HG02852 (cell line): ENCODE measurements around the gene GLO1.

Experiments
- ATAC-seq: cut with Tn5 transposase; IDR thresholded peaks from one replicate; pipeline ENCODE4 v1.9.1; 2021; ENCODE audit warnings: mild to moderate bottlenecking, moderate library complexity; ENCODE audit not compliant: unreplicated experiment

GLO1 gene

GRCh38 chr6:38631186-38631783, 71.7 kb downstream of the GLO1 start:
- ATAC-seq = no peak
